GM23338 (cell line): ENCODE results near the gene LNX1. TPM values are rescaled to one million over a fixed set of nuclear protein-coding genes. Genes with fewer than 3 reads are reported as not detected.

ENCODE experiments used
- ATAC-seq: fragments of 200-7000 bp; cut with Tn5 transposase; 3 replicates; pipeline ENCODE4 v1.9.1; 2020
- DNase-seq: peaks from one replicate; pipeline ENCODE4 v3.0.0-alpha.2; 2015; ENCODE audit warnings: low spot score
- H2AFZ ChIP-seq: fragments of 200-600 bp; sonication (generic); 2 replicates; pipeline ENCODE4 v1.8.0; 2016; ENCODE audit warnings: antibody characterized with exemption, mild to moderate bottlenecking, moderate library complexity
- H3F3A ChIP-seq: fragments of 200-600 bp; sonication (generic); replicated peaks from 2 replicates; pipeline ENCODE4 v1.8.0; 2017; ENCODE audit warnings: antibody characterized with exemption, mixed run types, low read depth
- H3K27ac ChIP-seq: fragments of 200-600 bp; sonication (generic); 2 replicates; pipeline ENCODE4 v1.6.1; 2016; ENCODE audit warnings: low read depth
- H3K27me3 ChIP-seq: fragments of 200-600 bp; sonication (generic); 2 replicates; pipeline ENCODE4 v1.8.0; 2016; ENCODE audit warnings: mild to moderate bottlenecking, mixed run types, moderate library complexity; ENCODE audit not compliant: insufficient read depth
- H3K36me3 ChIP-seq: fragments of 200-600 bp; sonication (generic); 2 replicates; pipeline ENCODE4 v1.8.0; 2016; ENCODE audit warnings: mild to moderate bottlenecking; ENCODE audit not compliant: insufficient read depth
- H3K4me1 ChIP-seq: fragments of 200-600 bp; sonication (generic); 2 replicates; pipeline ENCODE4 v1.8.0; 2016; ENCODE audit warnings: mild to moderate bottlenecking, moderate library complexity; ENCODE audit not compliant: insufficient read depth
- H3K4me2 ChIP-seq: fragments of 200-600 bp; sonication (generic); 2 replicates; pipeline ENCODE4 v1.7.1; 2017; ENCODE audit warnings: mixed run types
- H3K4me3 ChIP-seq: fragments of 200-600 bp; sonication (generic); 2 replicates; pipeline ENCODE4 v1.6.1; 2016; ENCODE audit warnings: mixed run types
- H3K79me2 ChIP-seq: fragments of 200-600 bp; sonication (generic); replicated peaks from 2 replicates; pipeline ENCODE4 v1.8.0; 2017; ENCODE audit warnings: mild to moderate bottlenecking; ENCODE audit not compliant: insufficient read depth
- H3K9me2 ChIP-seq: fragments of 200-600 bp; sonication (generic); 2 replicates; pipeline ENCODE4 v1.8.0; 2017; ENCODE audit not compliant: insufficient read depth
- H4K20me1 ChIP-seq: fragments of 200-600 bp; sonication (generic); replicated peaks from 2 replicates; pipeline ENCODE4 v1.8.0; 2017; ENCODE audit warnings: mild to moderate bottlenecking; ENCODE audit not compliant: insufficient read depth
- H3K27ac Mint-ChIP-seq: 2 replicates; pipeline ENCODE4 v1.8.0; 2020; ENCODE audit warnings: inconsistent platforms, mild to moderate bottlenecking, moderate library complexity, mixed read lengths
- H3K27me3 Mint-ChIP-seq: 3 replicates; pipeline ENCODE4 v1.8.0; 2022; ENCODE audit warnings: low read depth, mild to moderate bottlenecking, moderate library complexity, mixed read lengths, inconsistent platforms; ENCODE audit not compliant: insufficient read depth, poor library complexity
- H3K36me3 Mint-ChIP-seq: 3 replicates; pipeline ENCODE4 v1.8.0; 2021; ENCODE audit warnings: low read depth, mild to moderate bottlenecking, inconsistent platforms, moderate library complexity, mixed read lengths
- H3K4me1 Mint-ChIP-seq: 3 replicates; pipeline ENCODE4 v1.8.0; 2020; ENCODE audit warnings: mild to moderate bottlenecking, inconsistent platforms, mixed read lengths
- H3K4me3 Mint-ChIP-seq: 3 replicates; pipeline ENCODE4 v1.8.0; 2021; ENCODE audit warnings: moderate library complexity, mild to moderate bottlenecking, inconsistent platforms, mixed read lengths
- H3K9me3 Mint-ChIP-seq: 3 replicates; pipeline ENCODE4 v1.8.0; 2020; ENCODE audit warnings: moderate library complexity, mild to moderate bottlenecking, inconsistent platforms, mixed read lengths
- CTCF ChIP-seq, 2 experiments: fragments of 200-600 bp in 1 of 2; sonication (generic) in 1 of 2; conservative IDR thresholded peaks; 2 replicates each; pipeline versions ENCODE4 v1.5.1 to v1.6.1; 2016 to 2017; ENCODE audit warnings: antibody characterized with exemption in 2 of 2, low read depth in 2 of 2, mild to moderate bottlenecking in 2 of 2, moderate library complexity in 1 of 2
- ETS1 ChIP-seq: IDR thresholded peaks from 2 replicates; pipeline ENCODE4 v1.6.1; 2016; ENCODE audit warnings: antibody characterized with exemption
- EZH2 ChIP-seq: fragments of 200-600 bp; sonication (generic); IDR thresholded peaks from one replicate; pipeline ENCODE4 v1.8.0; 2017; ENCODE audit warnings: antibody characterized with exemption, mild to moderate bottlenecking, low read depth; ENCODE audit not compliant: unreplicated experiment
- EZH2phosphoT487 ChIP-seq: fragments of 200-600 bp; sonication (generic); IDR thresholded peaks from one replicate; pipeline ENCODE4 v1.8.1; 2018; ENCODE audit warnings: antibody characterized with exemption; ENCODE audit not compliant: unreplicated experiment
- JUNB ChIP-seq: IDR thresholded peaks from one replicate; pipeline ENCODE4 v1.6.1; 2016; ENCODE audit warnings: antibody characterized with exemption; ENCODE audit not compliant: unreplicated experiment
- NANOG ChIP-seq: IDR thresholded peaks from 2 replicates; pipeline ENCODE4 v1.6.1; 2016; ENCODE audit warnings: antibody characterized with exemption, borderline replicate concordance
- POLR2AphosphoS5 ChIP-seq: IDR thresholded peaks from 2 replicates; pipeline ENCODE4 v1.6.1; 2016; ENCODE audit warnings: antibody characterized with exemption, low read depth
- ZNF331 ChIP-seq: fragments of 250-450 bp; sonication (Bioruptor Pico); IDR thresholded peaks from 2 replicates; pipeline ENCODE4 v1.5.0; 2020; ENCODE audit warnings: low read depth, mild to moderate bottlenecking, moderate library complexity
- ZNF462 ChIP-seq: fragments of 250-450 bp; sonication (Bioruptor Pico); IDR thresholded peaks from 2 replicates; pipeline ENCODE4 v1.5.0; 2020; ENCODE audit warnings: mild to moderate bottlenecking, moderate library complexity
- polyA plus RNA-seq: library from polyadenylated mRNA; unstranded; fragments of >200 nt; fragmentation: Nextera tagmentation; extraction: Ambion mirVana; gene quantifications from 2 replicates; pipeline ENCODE4 v1.2.1, GENCODE V29; 2016
- total RNA-seq: library from RNA; depleted of rRNA; stranded (reverse); fragments of >200 nt; shearing (Covaris generic); gene quantifications from 2 replicates; pipeline ENCODE4 v1.2.3, GENCODE V29; 2014

Gene LNX1
- total and polyA plus RNA-seq, 2 experiments from 2014 or later, result 5.4 to 6.4 TPM

GRCh38 chr4:53633608-53634007, 42.3 kb upstream of the LNX1 start (continued):
- no peak for TF ChIP-seq ZNF462
- TF ChIP-seq NANOG, result no peak
- no peak for TF ChIP-seq ZNF331 (CRISPR knock-in tag)
- no peak for TF ChIP-seq ETS1
- no peak for TF ChIP-seq EZH2phosphoT487
- TF ChIP-seq CTCF (conservative IDR thresholded peaks at IDR 0.05; ENCODE audit: low read depth in 2 of 2), result no peak

- H3K4me1 Mint-ChIP-seq, result peaks cover 9% of the 10 kb centered on the region
- no peak overlapping the region for H3K27ac Mint-ChIP-seq
- no peaks in the 10 kb centered on the region for H4K20me1 ChIP-seq
- H3K4me2 ChIP-seq, result no peak overlapping the region
- no peaks in the 10 kb centered on the region for H3K9me2 ChIP-seq
- no peaks in the 10 kb centered on the region for H3K27me3 ChIP-seq
- ATAC-seq (no peak), DNase-seq (no peak)
- no peaks in the 10 kb centered on the region for H3K36me3 ChIP-seq
- no peaks in the 10 kb centered on the region for H3K79me2 ChIP-seq
- no peak overlapping the region; the same call in 1 of the 2 replicates for H2AFZ ChIP-seq
- H3K4me3 ChIP-seq, result no peak overlapping the region
- H3K27me3 Mint-ChIP-seq, result no peaks in the 10 kb centered on the region
- H3K4me1 ChIP-seq, result peaks cover 5% of the 10 kb centered on the region; the same call in 1 of the 2 replicates
- no peaks in the 10 kb centered on the region for H3F3A ChIP-seq
- H3K4me3 Mint-ChIP-seq, result no peak overlapping the region
- H3K36me3 Mint-ChIP-seq, result no peaks in the 10 kb centered on the region
- no peaks in the 10 kb centered on the region for H3K9me3 Mint-ChIP-seq
- H3K27ac ChIP-seq, result no peak overlapping the region
- TF ChIP-seq ZNF331 (CRISPR knock-in tag) (no peak), EZH2 (no peak), POLR2AphosphoS5 (no peak), CTCF (conservative IDR thresholded peaks at IDR 0.05; ENCODE audit: low read depth in 2 of 2) (no peak), JUNB (no peak), NANOG (no peak), ETS1 (no peak)
Measured at GRCh38 chr4:53629296-53629695, 38.0 kb upstream of the LNX1 start.
